GM12878 (cell line): Measurements from ENCODE around the gene ANO6. TPM values are rescaled to one million over a fixed set of nuclear protein-coding genes. Genes with fewer than 3 reads are reported as not detected.

ENCODE experiments used
- ATAC-seq: fragments of 200-7000 bp; cut with Tn5 transposase; 3 replicates; pipeline ENCODE4 v1.9.1; 2020; ENCODE audit warnings: mild to moderate bottlenecking, moderate library complexity
- BruUV-seq: library from RNA; stranded (reverse); fragments of 400-500 nt; replicated peaks from 2 replicates; lab custom pipeline; 2021; lab: Mats Ljungman, UMichigan
- CTCF ChIA-PET: fragments of 300-600 bp; sonication (Branson Sonifier 250); formaldehyde crosslinking; extraction: SDS; loops from one replicate; lab custom pipeline; 2021; ENCODE audit warnings: inconsistent platforms; lab: Yijun Ruan, JAX
- POLR2A ChIA-PET: fragments of 350-600 bp; formaldehyde crosslinking; extraction: SDS; loops from one replicate; lab custom pipeline; 2021; ENCODE audit warnings: inconsistent platforms; lab: Charles Lee
- RAD21 ChIA-PET: fragments of 300-600 bp; sonication (Branson Sonifier 250); formaldehyde crosslinking; loops from one replicate; lab custom pipeline; 2023; ENCODE audit warnings: antibody characterized with exemption; ENCODE audit not compliant: unreplicated experiment; lab: Charles Lee
- SMC1A ChIA-PET: fragments of 300-600 bp; sonication (Branson Sonifier 250); formaldehyde crosslinking; loops from one replicate; lab custom pipeline; 2023; ENCODE audit not compliant: unreplicated experiment, uncharacterized antibody; lab: Charles Lee
- DNase-seq: peaks from one replicate; pipeline ENCODE4 v3.0.0-alpha.2; 2011; ENCODE audit warnings: low read depth, low spot score
- FAIRE-seq: peaks from 3 replicates; lab custom pipeline; 2011; peaks lifted over from hg19 to GRCh38; lab: Jason Lieb, UNC
- H2AFZ ChIP-seq: 2 replicates; pipeline ENCODE4 v1.6.0; 2011; ENCODE audit warnings: low read depth, low read length, control low read depth; ENCODE audit not compliant: control insufficient read depth
- H3K27ac ChIP-seq: 2 replicates; pipeline ENCODE4 v1.5.1; 2011; ENCODE audit warnings: control low read depth; ENCODE audit not compliant: control insufficient read depth, insufficient read depth
- H3K27me3 ChIP-seq, 2 experiments: replicated peaks in 1 of 2; 2 replicates each; pipeline versions ENCODE4 v1.6.0 to v1.6.1; 2011; ENCODE audit warnings: low read length in 1 of 2; ENCODE audit not compliant: control insufficient read depth in 2 of 2, insufficient read depth in 2 of 2
- H3K36me3 ChIP-seq, 2 experiments: 2 replicates each; pipeline ENCODE4 v1.5.1; 2011; ENCODE audit warnings: low read length in 1 of 2; ENCODE audit not compliant: control insufficient read depth in 2 of 2, insufficient read depth in 2 of 2
- H3K4me1 ChIP-seq: 2 replicates; pipeline ENCODE4 v1.6.1; 2011; ENCODE audit warnings: mild to moderate bottlenecking, low read length, moderate library complexity, mixed read lengths; ENCODE audit not compliant: control insufficient read depth, insufficient read depth
- H3K4me2 ChIP-seq: 2 replicates; pipeline ENCODE4 v1.6.0; 2011; ENCODE audit warnings: control low read depth; ENCODE audit not compliant: control insufficient read depth, insufficient read depth
- H3K4me3 ChIP-seq: fragments of 200-600 bp; sonication (generic); 2 replicates; pipeline ENCODE4 v1.5.1; 2016
- H3K79me2 ChIP-seq: 2 replicates; pipeline ENCODE4 v1.6.0; 2011; ENCODE audit warnings: low read length; ENCODE audit not compliant: control insufficient read depth, insufficient read depth
- H3K9ac ChIP-seq: 2 replicates; pipeline ENCODE4 v1.8.0; 2011; ENCODE audit warnings: low read length, control low read depth, mixed read lengths; ENCODE audit not compliant: control insufficient read depth, insufficient read depth
- H3K9me3 ChIP-seq: replicated peaks from 3 replicates; pipeline ENCODE4 v1.5.1; 2011; ENCODE audit warnings: mild to moderate bottlenecking, low read length; ENCODE audit not compliant: control insufficient read depth, insufficient read depth
- H4K20me1 ChIP-seq: 2 replicates; pipeline ENCODE4 v1.6.0; 2011; ENCODE audit not compliant: control insufficient read depth, insufficient read depth
- ESRRA ChIP-seq: IDR thresholded peaks from 2 replicates; pipeline ENCODE4 v1.6.1; 2012; ENCODE audit warnings: mild to moderate bottlenecking, low read length, improper control_type of control experiment
- FOXK2 ChIP-seq: fragments of 450-650 bp; IDR thresholded peaks from 2 replicates; pipeline ENCODE4 v1.6.1; 2017; ENCODE audit warnings: mild to moderate bottlenecking, moderate library complexity
- HDAC2 ChIP-seq: fragments of 200-600 bp; sonication (generic); IDR thresholded peaks from 2 replicates; pipeline ENCODE4 v1.6.1; 2017
- HDAC6 ChIP-seq: fragments of 200-600 bp; sonication (generic); IDR thresholded peaks from one replicate; pipeline ENCODE4 v1.8.0; 2017; ENCODE audit warnings: antibody characterized with exemption; ENCODE audit not compliant: unreplicated experiment
- JUND ChIP-seq: IDR thresholded peaks from 2 replicates; pipeline ENCODE4 v1.6.1; 2012; ENCODE audit warnings: low read depth, mild to moderate bottlenecking, low read length, improper control_type of control experiment, moderate library complexity
- KLF5 ChIP-seq: fragments of 450-650 bp; IDR thresholded peaks from 2 replicates; pipeline ENCODE4 v1.6.1; 2014; ENCODE audit warnings: mild to moderate bottlenecking; ENCODE audit not compliant: partially characterized antibody
- MYC ChIP-seq: IDR thresholded peaks from 2 replicates; pipeline ENCODE4 v1.6.1; 2011; ENCODE audit warnings: mild to moderate bottlenecking, low read length, moderate library complexity, inconsistent platforms; ENCODE audit not compliant: insufficient read depth, insufficient replicate concordance, insufficient read length, severe bottlenecking
- NKRF ChIP-seq: fragments of 450-650 bp; conservative IDR thresholded peaks from 2 replicates; pipeline ENCODE4 v1.6.1; 2017; ENCODE audit warnings: mild to moderate bottlenecking, moderate library complexity
- POLR2AphosphoS5 ChIP-seq: IDR thresholded peaks from 2 replicates; pipeline ENCODE4 v1.6.1; 2011; ENCODE audit warnings: mild to moderate bottlenecking, low read length, inconsistent platforms
- RBBP5 ChIP-seq: fragments of 200-600 bp; sonication (generic); conservative IDR thresholded peaks from 2 replicates; pipeline ENCODE4 v1.6.1; 2016
- RCOR1 ChIP-seq: conservative IDR thresholded peaks from 2 replicates; pipeline ENCODE4 v1.6.1; 2012; ENCODE audit warnings: low read depth, low read length, improper control_type of control experiment
- RFX5 ChIP-seq: IDR thresholded peaks from 2 replicates; pipeline ENCODE4 v1.6.1; 2011; ENCODE audit warnings: low read depth, low read length, improper control_type of control experiment
- SIN3A ChIP-seq: IDR thresholded peaks from 2 replicates; pipeline ENCODE4 v1.6.1; 2012; ENCODE audit warnings: low read depth, low read length, improper control_type of control experiment
- STAT3 ChIP-seq: IDR thresholded peaks from 2 replicates; pipeline ENCODE4 v1.6.1; 2011; ENCODE audit warnings: low read depth, low read length, improper control_type of control experiment
- ZNF207 ChIP-seq: fragments of 450-650 bp; IDR thresholded peaks from 2 replicates; pipeline ENCODE4 v1.6.1; 2014; ENCODE audit warnings: antibody characterized with exemption, mild to moderate bottlenecking, borderline replicate concordance
- ZNF592 ChIP-seq: fragments of 450-650 bp; IDR thresholded peaks from 2 replicates; pipeline ENCODE4 v1.6.1; 2017; ENCODE audit warnings: mild to moderate bottlenecking, moderate library complexity
- WGBS: methylation state at CpG from one replicate; pipeline ENCODE4 v1.1.6; 2016; ENCODE audit warnings: low lambda C conversion rate; ENCODE audit not compliant: insufficient replicate concordance, insufficient coverage; ENCODE audit errors: missing lambda C conversion rate; 5-methylcytosine and 5-hydroxymethylcytosine counted together
- in situ Hi-C: fragments of 300-500 bp; cut with MboI; formaldehyde crosslinking; loops from 9 replicates; pipeline ENCODE4 v1.14.3; 2018; ENCODE audit warnings: mixed read lengths
- intact Hi-C: fragments of 100-400 bp; cut with micrococcal nuclease; formaldehyde crosslinking; loops from one replicate; pipeline ENCODE4 v1.14.2; 2022; ENCODE audit not compliant: unreplicated experiment
- polyA plus RNA-seq, 11 experiments: library from polyadenylated mRNA; depleted of rRNA in 4 of 11; unstranded in 6 of 11; stranded (reverse) in 5 of 11; fragments of >200 nt; fragmentation: Nextera tagmentation in 4 of 11; fragmentation: Illumina TruSeq in 1 of 11; extraction: Ambion mirVana in 4 of 11; extraction: Trizol in 1 of 11; gene quantifications; 1 replicate in 1 of 11; 2 replicates in 10 of 11; pipeline versions ENCODE4 v1.2.1 to v1.2.3, GENCODE V29; 2011 to 2016; ENCODE audit warnings: inconsistent platforms in 2 of 11, missing spikeins in 2 of 11, low read depth in 1 of 11
- total RNA-seq, 4 experiments: library from RNA; depleted of rRNA in 3 of 4; stranded (reverse); fragments of >200 nt in 3 of 4; fragmentation: Illumina TruSeq in 1 of 4; extraction: Trizol in 1 of 4; gene quantifications; 2 replicates each; pipeline versions ENCODE4 v1.2.1 to v1.2.3, GENCODE V29; 2013 to 2021

The ANO6 gene
- total and polyA plus RNA-seq, 10 of the 15 experiments (the other 5 are each of a cell fraction or from before 2014, with no cell fraction given), result 4.6 to 30.3 (median 26.0) TPM

- H3K27me3 ChIP-seq, result no peaks in the 10 kb centered on the region
- H3K36me3 ChIP-seq, result peaks cover 4 to 15% of the 10 kb centered on the region in 2 experiments; a peak in 3 of 4 replicates
- H3K4me3 ChIP-seq, result no peak overlapping the region
- ChIA-PET RAD21 (no interaction called here), CTCF (no interaction called here), SMC1A (no interaction called here), POLR2A (no interaction called here)
- no peak overlapping the region for H2AFZ ChIP-seq
- H4K20me1 ChIP-seq, result no peaks in the 10 kb centered on the region
- no peaks in the 10 kb centered on the region for H3K9me3 ChIP-seq
- WGBS, result 12% methylated on average over 4 of the region's 4 CpGs
- DNase-seq, result no peak
- TF ChIP-seq SIN3A (no peak), HDAC6 (no peak), KLF5 (no peak), RCOR1 (no peak), MYC (no peak), HDAC2 (no peak), FOXK2 (no peak), ZNF207 (no peak), RFX5 (no peak), POLR2AphosphoS5 (no peak), JUND (no peak), STAT3 (no peak), ZNF592 (no peak), NKRF (no peak), RBBP5 (no peak), ESRRA (no peak)
- H3K79me2 ChIP-seq, result no peaks in the 10 kb centered on the region
- no peak overlapping the region for H3K9ac ChIP-seq
- no peak overlapping the region for H3K27ac ChIP-seq
- intact Hi-C loops, result loop anchor here (10.0 kb wide), 1 partner anchor 251 kb away; no protein-coding TSS in a partner anchor
- no TSS peak for BruUV-seq
- in situ Hi-C loops, result no loop called here
- no peak for ATAC-seq
- H3K4me1 ChIP-seq, result no peaks in the 10 kb centered on the region
- FAIRE-seq, result no peak
- H3K4me2 ChIP-seq, result no peak overlapping the region
Measured at GRCh38 chr12:45426294-45426693, 210.4 kb downstream of the ANO6 start.
